Psoas muscle (tissue), 8 donors: ENCODE results near the gene KLHL25. TPM values are rescaled to one million over a fixed set of nuclear protein-coding genes. Genes with fewer than 3 reads are reported as not detected.

Experiments
- ATAC-seq, 4 donors: fragments of 200-7000 bp; cut with Tn5 transposase; one replicate each; pipeline ENCODE4 v1.9.1; 2020; ENCODE audit warnings: moderate library complexity in 3 of 4, mild to moderate bottlenecking in 2 of 4
- DNase-seq, 2 donors: peaks; one replicate each; pipeline ENCODE4 v3.0.0-alpha.2; 2020
- H3K27ac ChIP-seq: fragments of 200-600 bp; one replicate; pipeline ENCODE4 v1.8.0; 2022
- H3K27me3 ChIP-seq, 3 donors: fragments of 200-600 bp in 1 of 3; one replicate each; pipeline versions ENCODE4 v1.6.1 to v1.8.0; 2013 to 2022; ENCODE audit warnings: low read length in 2 of 3, mild to moderate bottlenecking in 2 of 3, moderate library complexity in 1 of 3; ENCODE audit not compliant: insufficient read depth in 3 of 3
- H3K36me3 ChIP-seq, 2 donors: fragments of 200-600 bp in 1 of 2; one replicate each; pipeline versions ENCODE4 v1.6.1 to v1.8.0; 2013 to 2022; ENCODE audit warnings: low read depth in 1 of 2, mild to moderate bottlenecking in 1 of 2, moderate library complexity in 1 of 2; ENCODE audit not compliant: insufficient read depth in 1 of 2
- H3K4me1 ChIP-seq: fragments of 200-600 bp; one replicate; pipeline ENCODE4 v1.8.0; 2022
- H3K4me3 ChIP-seq: fragments of 200-600 bp; one replicate; pipeline ENCODE4 v1.8.0; 2022; ENCODE audit warnings: mild to moderate bottlenecking
- H3K9me3 ChIP-seq: fragments of 200-600 bp; one replicate; pipeline ENCODE4 v1.8.0; 2022
- CTCF ChIP-seq: fragments of 200-600 bp; IDR thresholded peaks from one replicate; pipeline ENCODE4 v1.8.0; 2022; ENCODE audit warnings: antibody characterized with exemption
- WGBS, 3 donors: extraction: QIAGEN DNeasy Blood & Tissue Kit; methylation state at CpG; one replicate each; pipeline versions ENCODE4 v1.1.6 to v1.1.7; 2013; 5-methylcytosine and 5-hydroxymethylcytosine counted together
- intact Hi-C, 2 donors: fragments of 100-400 bp; cut with DNase I; formaldehyde crosslinking; loops; one replicate each; pipeline versions ENCODE4 v1.11.0 to v1.14.2; 2022
- polyA plus RNA-seq, 3 donors: library from polyadenylated mRNA; stranded (reverse); fragments of 200-250 nt; gene quantifications; one replicate each; pipeline ENCODE4 v1.2.3, GENCODE V29; 2013
- total RNA-seq, 4 donors: library from RNA; stranded (reverse); fragmentation: NEBNext Ultra II Directional in 2 of 4; extraction: Animal tissue kit (Norgen Biotek cat#: 25700) in 2 of 4; gene quantifications; one replicate each; pipeline versions ENCODE4 v1.2.1 to v1.2.4, GENCODE V29; 2021 to 2023
- donor health status: healthy with polysubstance abuse.
- donor health status: DM: no; HTN: no; CAD: no; lungs with moderate emphysema.
- donor health status: Bipolar disorder and iron deficiency.
- donor health status: healthy.
- donor health status: DM: yes; HTN: yes; CAD: no.
- donor health status: DM: no; HTN: no; CAD: no.
- donor health status: DM: no; HTN: no; CAD: no.
- donor health status: DM: yes; HTN: yes; CAD: no.

KLHL25 gene
- total and polyA plus RNA-seq, 7 donors: 3.8 to 15.7 (median 8.1) TPM

DNA sequence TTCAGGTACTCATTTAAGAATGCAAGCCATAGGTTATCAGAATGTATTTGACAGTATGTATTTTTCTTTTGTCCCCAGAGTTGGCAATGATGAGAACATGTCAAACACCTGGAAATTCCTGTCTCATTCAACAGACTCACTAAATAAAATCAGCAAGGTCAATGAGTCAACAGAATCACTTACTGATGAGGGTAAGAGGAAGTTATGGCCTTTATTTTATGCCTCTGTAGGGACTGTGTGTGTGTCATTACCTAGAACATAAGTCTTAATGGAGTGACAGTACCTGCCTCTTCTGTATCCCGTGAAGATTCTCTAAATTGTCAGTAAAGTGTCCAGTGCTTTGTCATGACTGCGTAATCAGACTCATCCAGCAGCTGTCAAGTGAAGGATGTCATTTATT lies 77.5 kb downstream of the KLHL25 start:
- no peak overlapping the region for H3K27ac ChIP-seq
- intact Hi-C loops: no loop called here
- H3K9me3 ChIP-seq: no peaks in the 10 kb centered on the region
- H3K4me3 ChIP-seq: no peak overlapping the region
- no peak for TF ChIP-seq CTCF
- H3K36me3 ChIP-seq: peaks cover 16 to 100% of the 10 kb centered on the region in 2 donors
- no peaks in the 10 kb centered on the region for H3K4me1 ChIP-seq
- peak in 2 of 4 donors; percentile 28 to 30 for ATAC-seq
- 87 to 97% (median 92%) methylated on average over 2 of the region's 2 CpGs for WGBS, 3 donors
- no peaks in the 10 kb centered on the region for H3K27me3 ChIP-seq
- DNase-seq: no peak

DNA sequence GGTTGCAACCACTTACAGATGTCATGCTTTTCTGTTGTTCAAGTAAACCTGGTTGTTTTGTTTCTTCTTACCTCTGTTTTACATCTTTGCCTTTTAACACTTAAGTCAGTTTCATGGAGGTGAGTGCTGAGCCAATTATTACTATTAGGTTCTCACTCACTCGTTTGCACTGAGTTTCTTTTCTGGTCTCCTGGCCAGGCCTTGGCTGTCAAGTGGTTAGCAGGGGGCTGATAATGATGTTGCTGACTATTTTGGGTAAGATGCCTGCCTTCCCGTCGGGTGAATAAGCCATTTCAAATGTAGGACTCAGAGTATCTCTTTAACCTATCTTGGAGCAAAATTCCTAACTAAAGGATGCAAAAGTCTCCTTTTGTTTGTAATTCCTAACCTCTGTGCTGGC lies 78.5 kb downstream of the KLHL25 start:
- no peak for TF ChIP-seq CTCF
- no peak overlapping the region for H3K27ac ChIP-seq
- no peak for ATAC-seq
- H3K4me1 ChIP-seq: no peaks in the 10 kb centered on the region
- 24 to 65% (median 47%) methylated on average over 3 of the region's 3 CpGs for WGBS, 3 donors
- H3K36me3 ChIP-seq: peaks cover 12 to 100% of the 10 kb centered on the region in 2 donors
- H3K9me3 ChIP-seq: no peaks in the 10 kb centered on the region
- intact Hi-C loops: no loop called here
- no peak overlapping the region for H3K4me3 ChIP-seq
- no peaks in the 10 kb centered on the region for H3K27me3 ChIP-seq
- DNase-seq: no peak

DNA sequence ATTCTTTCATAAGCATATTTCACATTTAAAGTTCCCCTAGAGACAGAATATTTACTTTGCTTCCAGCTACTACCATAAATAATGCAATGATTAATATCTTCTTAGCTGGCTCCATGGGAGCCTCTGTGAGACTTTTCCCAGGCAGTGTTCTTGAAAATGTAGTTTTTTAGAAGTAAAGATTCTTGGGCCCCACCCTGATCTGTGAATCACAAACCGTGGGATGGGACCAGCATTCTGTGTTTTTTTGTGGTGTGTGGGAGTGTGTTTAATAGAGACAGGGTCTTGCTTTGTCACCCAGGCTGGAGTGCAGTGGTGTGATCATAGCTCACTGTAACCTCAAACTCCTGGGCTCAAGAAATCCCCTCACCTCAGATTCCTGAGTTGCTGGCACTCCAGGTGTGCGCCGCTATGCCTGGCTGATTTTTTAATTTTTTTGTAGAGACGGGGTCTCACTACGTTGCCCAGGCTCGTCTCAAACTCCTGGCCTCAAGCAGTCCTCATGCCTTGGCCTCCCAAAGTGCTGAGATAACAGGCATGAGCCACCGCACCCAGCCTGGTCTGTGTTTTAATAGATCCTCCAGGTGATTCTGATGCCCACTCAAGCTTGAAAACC lies 83.0 kb downstream of the KLHL25 start:
- WGBS, 3 donors: 92 to 94% (median 93%) methylated on average over 7 of the region's 7 CpGs
- DNase-seq (no peak), ATAC-seq (no peak)
- peaks cover 20% of the 10 kb centered on the region for H3K4me1 ChIP-seq
- no peaks in the 10 kb centered on the region for H3K27me3 ChIP-seq
- H3K9me3 ChIP-seq: no peaks in the 10 kb centered on the region
- TF ChIP-seq CTCF: no peak
- no peak overlapping the region for H3K27ac ChIP-seq
- H3K36me3 ChIP-seq: peaks cover 0 to 81% of the 10 kb centered on the region in 2 donors
- no peak overlapping the region for H3K4me3 ChIP-seq
- intact Hi-C loops: no loop called here

DNA sequence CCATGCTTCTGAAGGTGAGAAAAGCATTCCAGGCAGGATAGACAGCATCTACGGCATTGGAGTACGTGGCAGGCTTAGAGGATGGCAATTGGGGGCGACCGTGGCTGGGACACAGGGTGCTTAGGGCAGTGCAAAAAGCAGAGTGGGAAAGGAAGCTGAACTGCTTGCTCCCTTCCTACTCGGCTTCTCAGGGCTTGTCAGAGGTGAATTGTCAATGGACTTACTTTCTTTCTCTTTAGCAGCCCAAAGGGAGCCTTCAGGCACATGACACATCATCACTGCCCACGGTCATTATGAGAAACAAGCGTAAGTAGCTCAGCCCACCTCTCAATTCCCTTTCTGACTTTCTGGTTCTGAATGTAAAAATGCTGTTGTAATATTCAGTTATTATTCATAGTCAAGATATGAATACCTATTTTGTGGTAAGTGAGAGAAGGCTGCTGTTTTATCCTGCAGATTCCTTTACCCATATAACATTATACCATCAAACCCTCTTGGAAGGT lies 84.3 kb downstream of the KLHL25 start:
- ATAC-seq: no peak
- no peak overlapping the region for H3K4me3 ChIP-seq
- 95 to 96% (median 96%) methylated on average over 7 of the region's 7 CpGs for WGBS, 3 donors
- no peaks in the 10 kb centered on the region for H3K9me3 ChIP-seq
- DNase-seq: no peak
- intact Hi-C loops: no loop called here
- peaks cover 0 to 68% of the 10 kb centered on the region in 2 donors for H3K36me3 ChIP-seq
- no peaks in the 10 kb centered on the region for H3K27me3 ChIP-seq
- no peak overlapping the region for H3K27ac ChIP-seq
- peaks cover 30% of the 10 kb centered on the region for H3K4me1 ChIP-seq
- no peak for TF ChIP-seq CTCF
